Heart left ventricle (tissue), 16 donors: Measurements from ENCODE around the gene ATCAY. TPM values are rescaled to one million over a fixed set of nuclear protein-coding genes. Genes with fewer than 3 reads are reported as not detected.

Source experiments
- ATAC-seq, 4 donors: fragments of 200-7000 bp; cut with Tn5 transposase; one replicate each; pipeline ENCODE4 v1.9.1; 2020 to 2022; ENCODE audit warnings: moderate library complexity in 4 of 4, mild to moderate bottlenecking in 3 of 4, moderate number of reproducible peaks in 1 of 4
- DNase-seq, 5 donors: peaks; one replicate each; pipeline ENCODE4 v3.0.0-alpha.2; 2020
- H3K27ac ChIP-seq, 12 donors: fragments of 200-600 bp; sonication (generic) in 4 of 12; one replicate each; pipeline versions ENCODE4 v1.5.0 to v1.8.0; 2016 to 2022; ENCODE audit warnings: mild to moderate bottlenecking in 2 of 12
- H3K27me3 ChIP-seq, 9 donors: fragments of 200-600 bp; sonication (generic) in 2 of 9; one replicate each; pipeline versions ENCODE4 v1.5.1 to v1.8.0; 2016 to 2022; ENCODE audit warnings: mild to moderate bottlenecking in 3 of 9
- H3K36me3 ChIP-seq, 9 donors: fragments of 200-600 bp; sonication (generic) in 2 of 9; one replicate each; pipeline versions ENCODE4 v1.5.0 to v1.8.0; 2018 to 2022; ENCODE audit warnings: mild to moderate bottlenecking in 2 of 9
- H3K4me1 ChIP-seq, 12 donors: fragments of 200-600 bp; sonication (generic) in 4 of 12; one replicate each; pipeline versions ENCODE4 v1.5.0 to v1.8.0; 2016 to 2022; ENCODE audit warnings: mild to moderate bottlenecking in 3 of 12
- H3K4me3 ChIP-seq, 12 donors: fragments of 200-600 bp; sonication (generic) in 4 of 12; one replicate each; pipeline versions ENCODE4 v1.5.0 to v1.8.0; 2017 to 2022; ENCODE audit warnings: mild to moderate bottlenecking in 9 of 12, moderate library complexity in 4 of 12
- H3K9me3 ChIP-seq, 12 donors: fragments of 200-600 bp; sonication (generic) in 4 of 12; one replicate each; pipeline versions ENCODE4 v1.5.0 to v1.8.0; 2016 to 2022; ENCODE audit warnings: mild to moderate bottlenecking in 1 of 12
- CTCF ChIP-seq, 12 donors: fragments of 200-600 bp; sonication (generic) in 4 of 12; IDR thresholded peaks; one replicate each; pipeline versions ENCODE4 v1.5.0 to v1.8.0; 2018 to 2022; ENCODE audit warnings: antibody characterized with exemption in 12 of 12, mild to moderate bottlenecking in 5 of 12
- POLR2A ChIP-seq, 2 donors: fragments of 450-650 bp; IDR thresholded peaks; one replicate each; pipeline ENCODE4 v1.6.1; 2017; ENCODE audit warnings: antibody characterized with exemption in 2 of 2, mild to moderate bottlenecking in 2 of 2, moderate library complexity in 2 of 2
- WGBS, 4 donors: extraction: QIAGEN DNeasy Blood & Tissue Kit in 2 of 4; methylation state at CpG; one replicate each; pipeline versions ENCODE4 v1.1.5 to v1.1.7; 2013 to 2018; 5-methylcytosine and 5-hydroxymethylcytosine counted together
- intact Hi-C, 10 donors: fragments of 100-400 bp; cut with DNase I; formaldehyde crosslinking; loops; one replicate each; pipeline versions ENCODE4 v1.11.1 to v1.14.2; 2022
- polyA plus RNA-seq, 2 donors: library from polyadenylated mRNA; stranded (reverse); fragments of 200-250 nt; gene quantifications; one replicate each; pipeline ENCODE4 v1.2.3, GENCODE V29; 2013
- total RNA-seq, 9 donors: library from RNA; depleted of rRNA in 2 of 9; stranded (reverse); fragments of >200 nt in 2 of 9; fragmentation: NEBNext Ultra II Directional in 3 of 9; extraction: Animal tissue kit (Norgen Biotek cat#: 25700) in 3 of 9; gene quantifications; one replicate each; pipeline versions ENCODE4 v1.1.0 to v1.2.4, GENCODE V29; 2016 to 2023
- donor health status: ischemic (EF 13 %, LVEDD 7.1; RV severe dilation, severe dysfunction).
- donor health status: healthy with polysubstance abuse.
- donor health status: DM: no; HTN: yes; CAD: no.
- donor health status: DM: no; HTN: no; CAD: no.
- donor health status: ischemic (EF 25% LVEDD 6.9; RV normal size, moderate dysfunction).
- donor health status: ischemic (EF 25% LVEDD 5.7; RV mildly dilated, moderate dysfunction).
- donor health status: healthy.
- donor health status: DM: yes; HTN: yes; CAD: no.
- donor health status: ischemic (EF 35%, LVEDD 5.7; RV mildly dilated, moderate dysfunction).
- donor health status: nonischemic (EF 11% LVEDD 7.7; RV severe dilation, severe dysfunction).
- donor health status: DM: yes; HTN: yes; CAD: no.
- donor health status: PGD.
- donor health status: ischemic (EF 29% LVEDD 5.4; RV normal size, mild dysfunction).
- donor health status: nonischemic (EF 23%, LVEDD 6.1; RV moderate dilation, normal function).

Gene ATCAY
- total and polyA plus RNA-seq, 11 donors = not detected

- TF ChIP-seq POLR2A (IDR thresholded peaks at IDR 0.05) = no peak
- TF ChIP-seq CTCF (IDR thresholded peaks at IDR 0.05) = no peak
- intact Hi-C loops = no loop called here
- no peaks in the 10 kb centered on the region for H3K36me3 ChIP-seq
- H3K9me3 ChIP-seq = peaks cover 0 to 11% (median 3%) of the 10 kb centered on the region in 12 donors
- no peak overlapping the region for H3K4me3 ChIP-seq
- no peaks in the 10 kb centered on the region for H3K4me1 ChIP-seq
- H3K27ac ChIP-seq = no peak overlapping the region
- DNase-seq = no peak
- WGBS, 4 donors = 70 to 73% (median 71%) methylated on average over 12 to 15 of the region's 15 CpGs
- no peak for ATAC-seq
- H3K27me3 ChIP-seq = no peaks in the 10 kb centered on the region
Observed at GRCh38 chr19:3902317-3902973, 22.0 kb downstream of the ATCAY start.

DNA sequence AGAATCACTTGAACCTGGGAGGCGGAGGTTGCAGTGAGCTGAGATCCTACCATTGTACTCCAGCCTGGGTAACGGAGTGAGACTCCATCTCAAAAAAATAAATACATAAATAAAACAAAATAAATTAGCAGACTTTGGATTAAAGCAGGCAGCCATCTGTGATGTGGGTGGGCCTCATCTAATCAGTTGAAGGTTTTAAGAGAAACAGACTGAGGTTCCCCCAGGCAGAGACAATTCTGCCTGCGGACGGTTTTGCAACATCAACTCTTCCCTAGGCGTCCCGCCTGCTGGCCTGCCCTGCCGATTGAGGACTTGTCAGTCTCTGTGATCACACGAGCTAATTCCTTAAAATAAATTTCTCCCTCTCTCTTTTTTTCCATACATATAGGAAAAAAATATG, 23.7 kb downstream of the ATCAY start:
- Histone ChIP-seq H3K27ac (no peak overlapping the region), H3K36me3 (no peaks in the 10 kb centered on the region), H3K4me1 (no peaks in the 10 kb centered on the region), H3K9me3 (no peaks in the 10 kb centered on the region), H3K4me3 (no peak overlapping the region), H3K27me3 (no peaks in the 10 kb centered on the region)
- intact Hi-C loops = no loop called here
- 89 to 95% (median 92%) methylated on average over 8 of the region's 8 CpGs for WGBS, 4 donors
- DNase-seq (no peak), ATAC-seq (no peak)
- TF ChIP-seq POLR2A (IDR thresholded peaks at IDR 0.05) (no peak), CTCF (IDR thresholded peaks at IDR 0.05) (no peak)

GRCh38 chr19:3907626-3908265, 27.3 kb downstream of the ATCAY start:
- ATAC-seq (no peak), DNase-seq (no peak)
- Histone ChIP-seq H3K36me3 (no peaks in the 10 kb centered on the region), H3K9me3 (peaks cover 0 to 12% (median 8%) of the 10 kb centered on the region in 12 donors), H3K27ac (no peak overlapping the region), H3K27me3 (no peaks in the 10 kb centered on the region), H3K4me3 (no peak overlapping the region), H3K4me1 (no peaks in the 10 kb centered on the region)
- TF ChIP-seq CTCF (IDR thresholded peaks at IDR 0.05) (no peak), POLR2A (IDR thresholded peaks at IDR 0.05) (no peak)
- WGBS, 4 donors = 86 to 90% (median 87%) methylated on average over 30 to 50 of the region's 50 CpGs
- intact Hi-C loops = no loop called here

DNA sequence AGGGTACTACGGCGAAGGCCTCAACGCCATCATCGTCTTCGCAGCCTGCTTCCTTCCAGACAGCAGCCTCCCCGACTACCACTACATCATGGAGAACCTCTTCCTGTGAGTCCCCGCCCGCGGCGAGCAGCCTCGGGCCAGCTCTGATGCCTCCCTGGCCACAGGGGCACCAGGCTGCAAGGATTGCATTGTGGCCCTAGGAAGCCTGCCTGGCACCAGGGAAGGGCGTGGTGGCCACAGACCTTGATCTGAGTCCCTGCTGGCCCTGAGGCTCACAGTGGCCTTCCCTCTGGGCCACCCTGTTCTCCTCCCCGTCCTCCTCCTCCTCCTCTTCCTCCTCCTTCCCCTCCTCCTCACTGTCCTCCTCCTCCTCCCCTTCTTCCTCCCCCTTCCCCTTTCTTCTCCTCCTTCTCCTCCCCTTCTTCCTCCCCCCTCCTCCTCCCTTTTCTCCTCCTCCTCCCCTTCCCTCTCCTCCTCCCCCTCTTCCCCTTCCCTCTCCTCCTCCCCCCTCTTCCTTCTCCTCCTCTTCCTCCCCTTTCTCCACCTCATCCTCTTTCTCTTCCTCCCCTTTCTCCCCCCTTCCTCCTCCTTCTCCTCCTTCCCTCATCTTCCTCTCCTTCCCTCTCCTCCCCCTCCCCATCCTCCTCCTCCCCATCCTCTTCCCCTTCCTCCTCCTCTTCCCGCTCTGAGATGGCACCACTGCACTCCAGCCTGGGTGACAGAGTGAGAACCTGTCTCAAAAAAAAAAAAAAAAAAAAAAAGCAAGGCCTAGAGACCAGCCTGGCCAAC, 28.0 kb downstream of the ATCAY start:
- Histone ChIP-seq H3K4me3 (no peak overlapping the region), H3K4me1 (no peaks in the 10 kb centered on the region), H3K27me3 (no peaks in the 10 kb centered on the region), H3K27ac (no peak overlapping the region), H3K36me3 (no peaks in the 10 kb centered on the region), H3K9me3 (peaks cover 0 to 12% (median 8%) of the 10 kb centered on the region in 12 donors)
- ATAC-seq (no peak), DNase-seq (no peak)
- TF ChIP-seq CTCF (IDR thresholded peaks at IDR 0.05) = no peak
- no peak for TF ChIP-seq POLR2A (IDR thresholded peaks at IDR 0.05)
- WGBS, 4 donors = 50 to 75% (median 72%) methylated on average over 8 to 14 of the region's 14 CpGs
- intact Hi-C loops = no loop called here
